Measurements from ENCODE around the gene ATP5F1D. TPM values are rescaled to one million over a fixed set of nuclear protein-coding genes. Genes with fewer than 3 reads are reported as not detected.
A peak's percentile ranks its signal among the peaks of the same experiment; 100 is the strongest.

ATP5F1D gene
- total and polyA plus RNA-seq, 2 of the 13 experiments (the other 11 are each of a cell fraction or from before 2014, with no cell fraction given): 39.4 to 78.7 TPM

DNA sequence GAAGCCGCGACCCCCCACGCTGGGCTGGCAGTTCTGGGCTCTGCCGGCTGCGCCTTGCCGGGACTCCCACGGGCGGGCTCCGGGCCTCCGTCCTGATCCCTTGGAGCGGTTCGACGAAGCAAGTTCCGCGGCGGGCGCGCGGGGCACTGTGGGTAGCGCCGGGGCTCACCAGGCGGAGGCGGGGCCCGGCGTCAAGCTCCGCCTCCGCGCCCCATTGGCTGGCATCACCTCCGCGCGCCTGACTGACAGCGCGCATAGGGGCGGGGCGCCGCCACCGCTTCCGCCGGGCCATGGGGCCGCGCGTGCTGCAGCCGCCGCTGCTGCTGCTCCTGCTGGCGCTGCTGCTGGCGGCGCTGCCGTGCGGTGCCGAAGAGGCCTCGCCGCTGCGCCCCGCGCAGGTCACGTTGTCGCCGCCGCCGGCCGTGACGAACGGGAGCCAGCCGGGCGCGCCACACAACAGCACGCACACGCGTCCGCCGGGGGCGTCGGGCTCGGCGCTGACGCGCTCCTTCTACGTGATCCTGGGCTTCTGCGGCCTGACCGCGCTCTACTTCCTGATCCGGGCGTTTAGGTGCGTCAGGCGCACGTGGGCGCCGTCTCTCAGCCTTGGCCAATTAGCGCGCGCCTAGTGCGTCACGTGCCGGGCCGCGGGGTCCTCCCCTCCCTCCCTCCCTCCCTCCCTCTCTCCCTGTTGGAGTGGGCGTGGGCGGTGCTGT is 33.9 kb downstream of the ATP5F1D start, which contains the start of gene FAM174C (continued):
- TF ChIP-seq, protein P1, sequence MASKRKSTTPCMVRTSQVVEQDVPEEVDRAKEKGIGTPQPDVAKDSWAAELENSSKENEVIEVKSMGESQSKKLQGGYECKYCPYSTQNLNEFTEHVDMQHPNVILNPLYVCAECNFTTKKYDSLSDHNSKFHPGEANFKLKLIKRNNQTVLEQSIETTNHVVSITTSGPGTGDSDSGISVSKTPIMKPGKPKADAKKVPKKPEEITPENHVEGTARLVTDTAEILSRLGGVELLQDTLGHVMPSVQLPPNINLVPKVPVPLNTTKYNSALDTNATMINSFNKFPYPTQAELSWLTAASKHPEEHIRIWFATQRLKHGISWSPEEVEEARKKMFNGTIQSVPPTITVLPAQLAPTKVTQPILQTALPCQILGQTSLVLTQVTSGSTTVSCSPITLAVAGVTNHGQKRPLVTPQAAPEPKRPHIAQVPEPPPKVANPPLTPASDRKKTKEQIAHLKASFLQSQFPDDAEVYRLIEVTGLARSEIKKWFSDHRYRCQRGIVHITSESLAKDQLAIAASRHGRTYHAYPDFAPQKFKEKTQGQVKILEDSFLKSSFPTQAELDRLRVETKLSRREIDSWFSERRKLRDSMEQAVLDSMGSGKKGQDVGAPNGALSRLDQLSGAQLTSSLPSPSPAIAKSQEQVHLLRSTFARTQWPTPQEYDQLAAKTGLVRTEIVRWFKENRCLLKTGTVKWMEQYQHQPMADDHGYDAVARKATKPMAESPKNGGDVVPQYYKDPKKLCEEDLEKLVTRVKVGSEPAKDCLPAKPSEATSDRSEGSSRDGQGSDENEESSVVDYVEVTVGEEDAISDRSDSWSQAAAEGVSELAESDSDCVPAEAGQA (IDR thresholded peaks at IDR 0.05; ENCODE audit: low read depth): no peak
- TF ChIP-seq, protein P1 (CRISPR knock-in tag; IDR thresholded peaks at IDR 0.05; ENCODE audit: borderline replicate concordance): no peak
- TF ChIP-seq SAFB2 (CRISPR knock-in tag; IDR thresholded peaks at IDR 0.05; ENCODE audit: borderline replicate concordance, low read depth) (peak; percentile 58; the same call in 1 of the 2 replicates), EP300 (IDR thresholded peaks at IDR 0.05; ENCODE audit: low read depth in 2 of 2, low read length in 2 of 2) (0 out of 4 replicates have a peak, but pooled peaks of 1 of the 2 experiments have one; percentile 16), EP300 (CRISPR knock-in tag; IDR thresholded peaks at IDR 0.05; ENCODE audit: borderline replicate concordance) (no peak), KLF11 (CRISPR knock-in tag; IDR thresholded peaks at IDR 0.05) (no peak), REXO4 (CRISPR knock-in tag; IDR thresholded peaks at IDR 0.05; ENCODE audit: borderline replicate concordance) (no peak), ZNF264 (CRISPR knock-in tag; IDR thresholded peaks at IDR 0.05) (no peak), ZNF572 (CRISPR knock-in tag; IDR thresholded peaks at IDR 0.05) (0 out of 2 replicates have a peak, but pooled peaks have one; percentile 4), ZFYVE20 (CRISPR knock-in tag; IDR thresholded peaks at IDR 0.05; ENCODE audit: borderline replicate concordance, low read depth) (0 out of 2 replicates have a peak, but pooled peaks have one; percentile 73), RXRB (CRISPR knock-in tag; IDR thresholded peaks at IDR 0.05; ENCODE audit: borderline replicate concordance) (no peak), YEATS2 (CRISPR knock-in tag; IDR thresholded peaks at IDR 0.05; ENCODE audit: borderline replicate concordance) (peak; percentile 63; the same call in 1 of the 2 replicates), ZNF460 (CRISPR knock-in tag; IDR thresholded peaks at IDR 0.05; ENCODE audit: borderline replicate concordance) (no peak), MIXL1 (CRISPR knock-in tag; IDR thresholded peaks at IDR 0.05) (no peak), TCF12 (IDR thresholded peaks at IDR 0.05) (no peak), TCF12 (CRISPR knock-in tag; IDR thresholded peaks at IDR 0.05) (peak; percentile 90)
- TF ChIP-seq, protein P2, sequence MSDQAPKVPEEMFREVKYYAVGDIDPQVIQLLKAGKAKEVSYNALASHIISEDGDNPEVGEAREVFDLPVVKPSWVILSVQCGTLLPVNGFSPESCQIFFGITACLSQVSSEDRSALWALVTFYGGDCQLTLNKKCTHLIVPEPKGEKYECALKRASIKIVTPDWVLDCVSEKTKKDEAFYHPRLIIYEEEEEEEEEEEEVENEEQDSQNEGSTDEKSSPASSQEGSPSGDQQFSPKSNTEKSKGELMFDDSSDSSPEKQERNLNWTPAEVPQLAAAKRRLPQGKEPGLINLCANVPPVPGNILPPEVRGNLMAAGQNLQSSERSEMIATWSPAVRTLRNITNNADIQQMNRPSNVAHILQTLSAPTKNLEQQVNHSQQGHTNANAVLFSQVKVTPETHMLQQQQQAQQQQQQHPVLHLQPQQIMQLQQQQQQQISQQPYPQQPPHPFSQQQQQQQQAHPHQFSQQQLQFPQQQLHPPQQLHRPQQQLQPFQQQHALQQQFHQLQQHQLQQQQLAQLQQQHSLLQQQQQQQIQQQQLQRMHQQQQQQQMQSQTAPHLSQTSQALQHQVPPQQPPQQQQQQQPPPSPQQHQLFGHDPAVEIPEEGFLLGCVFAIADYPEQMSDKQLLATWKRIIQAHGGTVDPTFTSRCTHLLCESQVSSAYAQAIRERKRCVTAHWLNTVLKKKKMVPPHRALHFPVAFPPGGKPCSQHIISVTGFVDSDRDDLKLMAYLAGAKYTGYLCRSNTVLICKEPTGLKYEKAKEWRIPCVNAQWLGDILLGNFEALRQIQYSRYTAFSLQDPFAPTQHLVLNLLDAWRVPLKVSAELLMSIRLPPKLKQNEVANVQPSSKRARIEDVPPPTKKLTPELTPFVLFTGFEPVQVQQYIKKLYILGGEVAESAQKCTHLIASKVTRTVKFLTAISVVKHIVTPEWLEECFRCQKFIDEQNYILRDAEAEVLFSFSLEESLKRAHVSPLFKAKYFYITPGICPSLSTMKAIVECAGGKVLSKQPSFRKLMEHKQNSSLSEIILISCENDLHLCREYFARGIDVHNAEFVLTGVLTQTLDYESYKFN (CRISPR knock-in tag; conservative IDR thresholded peaks at IDR 0.05): peak; percentile 44; the same call in 1 of the 2 replicates
- TF ChIP-seq, protein P3, sequence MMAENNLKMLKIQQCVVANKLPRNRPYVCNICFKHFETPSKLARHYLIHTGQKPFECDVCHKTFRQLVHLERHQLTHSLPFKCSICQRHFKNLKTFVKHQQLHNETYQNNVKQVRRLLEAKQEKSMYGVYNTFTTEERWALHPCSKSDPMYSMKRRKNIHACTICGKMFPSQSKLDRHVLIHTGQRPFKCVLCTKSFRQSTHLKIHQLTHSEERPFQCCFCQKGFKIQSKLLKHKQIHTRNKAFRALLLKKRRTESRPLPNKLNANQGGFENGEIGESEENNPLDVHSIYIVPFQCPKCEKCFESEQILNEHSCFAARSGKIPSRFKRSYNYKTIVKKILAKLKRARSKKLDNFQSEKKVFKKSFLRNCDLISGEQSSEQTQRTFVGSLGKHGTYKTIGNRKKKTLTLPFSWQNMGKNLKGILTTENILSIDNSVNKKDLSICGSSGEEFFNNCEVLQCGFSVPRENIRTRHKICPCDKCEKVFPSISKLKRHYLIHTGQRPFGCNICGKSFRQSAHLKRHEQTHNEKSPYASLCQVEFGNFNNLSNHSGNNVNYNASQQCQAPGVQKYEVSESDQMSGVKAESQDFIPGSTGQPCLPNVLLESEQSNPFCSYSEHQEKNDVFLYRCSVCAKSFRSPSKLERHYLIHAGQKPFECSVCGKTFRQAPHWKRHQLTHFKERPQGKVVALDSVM (CRISPR knock-in tag; IDR thresholded peaks at IDR 0.05): peak; percentile 54; the same call in 1 of the 2 replicates

All from HepG2 (cell line).